ES-I3 (cell line): ENCODE data around the gene SH3BP1.

Experiments
- H3K36me3 ChIP-seq: 2 replicates; pipeline ENCODE4 v1.6.1; 2013; ENCODE audit warnings: mild to moderate bottlenecking, low read length, control low read depth, moderate library complexity; ENCODE audit not compliant: insufficient read depth
- H3K4me1 ChIP-seq: 2 replicates; pipeline ENCODE4 v1.6.1; 2013; ENCODE audit warnings: mild to moderate bottlenecking, control low read depth, low read length; ENCODE audit not compliant: insufficient read depth
- H3K9ac ChIP-seq: 2 replicates; pipeline ENCODE4 v1.6.1; 2013; ENCODE audit warnings: low read depth, mild to moderate bottlenecking, low read length, moderate library complexity
- H3K9me3 ChIP-seq: 2 replicates; pipeline ENCODE4 v1.6.1; 2013; ENCODE audit warnings: mild to moderate bottlenecking, low read length, moderate library complexity; ENCODE audit not compliant: control insufficient read depth, insufficient read depth

The SH3BP1 gene

DNA sequence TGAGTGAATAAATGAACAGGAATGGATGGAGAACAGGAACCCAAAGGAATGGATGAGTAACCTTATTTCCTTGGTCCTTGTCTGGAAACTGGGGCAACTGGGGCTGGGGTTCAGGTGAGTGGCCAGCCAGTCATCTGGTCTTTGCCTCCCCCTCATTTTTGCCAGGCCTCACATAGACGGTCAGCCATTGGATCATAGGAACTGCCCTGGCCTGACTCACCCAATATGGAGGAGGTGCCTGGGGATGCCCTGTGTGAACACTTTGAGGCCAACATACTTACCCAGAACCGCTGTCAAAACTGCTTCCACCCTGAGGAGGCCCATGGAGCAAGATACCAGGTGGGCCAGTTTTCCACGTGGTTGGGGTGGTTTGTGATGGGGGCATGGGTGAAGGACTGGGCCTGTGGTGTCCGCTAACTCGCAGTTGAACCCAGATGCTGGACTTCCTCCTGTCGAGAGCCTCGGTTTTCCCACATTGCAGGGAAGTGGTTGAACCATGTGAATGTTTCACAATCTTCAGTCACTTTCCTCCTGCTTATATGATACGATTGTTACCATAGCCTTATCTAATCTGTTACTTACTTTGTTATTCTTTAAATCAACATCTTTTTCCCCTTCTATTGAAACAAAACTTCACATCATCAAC lies 61.8 kb downstream of the SH3BP1 start:
- H3K36me3 ChIP-seq, result 0 out of 2 replicates have a peak, but pooled peaks cover 3% of the 10 kb centered on the region
- H3K4me1 ChIP-seq, result no peaks in the 10 kb centered on the region
- H3K9me3 ChIP-seq, result no peaks in the 10 kb centered on the region

DNA sequence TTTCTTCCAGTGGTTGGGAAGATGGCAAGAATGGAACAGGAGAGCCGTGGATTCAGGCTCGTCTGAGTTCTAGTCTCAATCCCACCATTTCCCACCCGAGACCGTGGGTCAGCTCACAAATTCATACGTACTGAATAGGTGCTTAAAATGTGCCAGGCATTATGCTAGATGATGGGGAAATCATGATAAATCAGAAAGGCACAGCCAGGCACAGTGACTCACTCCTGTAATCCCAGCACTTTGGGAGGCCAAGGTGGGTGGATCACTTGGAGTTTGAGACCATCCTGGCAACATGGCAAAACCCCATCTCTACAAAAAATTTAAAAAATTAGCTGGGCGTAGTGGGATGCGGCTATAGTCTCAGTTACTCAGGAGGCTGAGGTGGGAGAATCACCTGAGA lies 64.4 kb downstream of the SH3BP1 start:
- 0 out of 2 replicates have a peak, but pooled peaks cover 3% of the 10 kb centered on the region for H3K36me3 ChIP-seq
- no peaks in the 10 kb centered on the region for H3K9me3 ChIP-seq
- no peaks in the 10 kb centered on the region for H3K4me1 ChIP-seq
- no peak overlapping the region for H3K9ac ChIP-seq

More for the DNA sequence above, 61.8 kb downstream of the SH3BP1 start:
- H3K9ac ChIP-seq, result no peak overlapping the region

DNA sequence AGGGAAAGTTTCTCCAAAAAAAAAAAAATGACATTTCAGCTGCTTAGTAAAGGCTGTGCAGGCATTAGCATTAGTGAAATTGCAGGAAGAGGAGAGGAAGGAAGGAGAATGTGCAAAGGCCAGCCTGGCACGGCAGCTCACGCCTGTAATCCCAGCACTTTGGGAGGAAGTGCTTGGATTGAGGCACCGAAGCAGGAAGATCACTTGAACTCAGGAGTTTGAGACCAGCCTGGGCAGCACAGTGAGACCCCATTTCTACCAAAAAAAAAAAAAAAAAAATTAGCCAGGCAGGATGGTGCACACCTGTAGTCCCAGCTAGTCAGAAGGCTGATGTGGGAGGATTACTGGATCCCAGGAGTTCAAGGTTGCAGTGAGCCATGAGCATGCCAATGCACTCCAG lies 65.2 kb downstream of the SH3BP1 start:
- Histone ChIP-seq H3K36me3 (0 out of 2 replicates have a peak, but pooled peaks cover 3% of the 10 kb centered on the region), H3K9ac (no peak overlapping the region), H3K4me1 (no peaks in the 10 kb centered on the region), H3K9me3 (no peaks in the 10 kb centered on the region)

DNA sequence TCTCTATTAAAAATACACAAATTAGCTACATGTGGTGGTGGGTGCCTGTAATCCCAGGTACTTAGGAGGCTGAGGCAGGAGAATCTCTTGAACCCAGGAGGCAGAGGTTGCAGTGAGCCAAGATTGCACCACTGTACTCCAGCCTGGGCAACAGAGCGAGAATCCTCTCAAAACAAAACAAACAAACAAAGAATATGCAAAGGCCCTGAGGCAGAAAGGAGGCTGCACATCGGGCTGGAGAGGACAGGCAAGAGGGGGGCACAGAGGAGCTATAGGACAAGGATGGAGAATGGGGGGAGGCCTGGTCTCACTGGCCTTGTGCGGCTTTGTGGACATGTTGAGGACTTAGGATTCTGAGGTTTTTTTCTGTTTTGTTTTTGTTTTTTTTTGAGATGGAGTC lies 65.7 kb downstream of the SH3BP1 start:
- Histone ChIP-seq H3K9ac (no peak overlapping the region), H3K9me3 (no peaks in the 10 kb centered on the region), H3K4me1 (no peaks in the 10 kb centered on the region), H3K36me3 (0 out of 2 replicates have a peak, but pooled peaks cover 3% of the 10 kb centered on the region)
